ENCODE measurements around the gene BRINP3.

Gene BRINP3

GRCh38 chr1:190444464-190444863, 33.2 kb downstream of the BRINP3 start:
- no peak for DNase-seq

GRCh38 chr1:190439447-190439846, 38.2 kb downstream of the BRINP3 start:
- no peak for DNase-seq

GRCh38 chr1:190436615-190437014, 41.0 kb downstream of the BRINP3 start:
- no peak for DNase-seq

- DNase-seq: no peak
Observed at GRCh38 chr1:190429932-190430331, 47.7 kb downstream of the BRINP3 start.

GRCh38 chr1:190429141-190429540, 48.5 kb downstream of the BRINP3 start:
- DNase-seq: no peak

- DNase-seq: no peak
Observed at GRCh38 chr1:190416239-190416638, 61.4 kb downstream of the BRINP3 start.

GRCh38 chr1:190413142-190413541, 64.5 kb downstream of the BRINP3 start:
- no peak for DNase-seq

- DNase-seq: no peak
Observed at GRCh38 chr1:190403402-190403801, 74.3 kb downstream of the BRINP3 start.

GRCh38 chr1:190399233-190399632, 78.4 kb downstream of the BRINP3 start:
- DNase-seq: no peak

- DNase-seq: no peak
Observed at GRCh38 chr1:190391582-190391981, 86.1 kb downstream of the BRINP3 start.

GRCh38 chr1:190377991-190378390, 99.7 kb downstream of the BRINP3 start:
- no peak for DNase-seq

GRCh38 chr1:190377294-190377693, 100.4 kb downstream of the BRINP3 start:
- no peak for DNase-seq

GRCh38 chr1:190376044-190376443, 101.6 kb downstream of the BRINP3 start:
- DNase-seq: no peak

GRCh38 chr1:190373705-190374336, 103.8 kb downstream of the BRINP3 start:
- no peak for DNase-seq

GRCh38 chr1:190367200-190367599, 110.5 kb downstream of the BRINP3 start:
- DNase-seq: no peak

GRCh38 chr1:190365283-190365682, 112.4 kb downstream of the BRINP3 start:
- no peak for DNase-seq

GRCh38 chr1:190353538-190354101, 124.0 kb downstream of the BRINP3 start:
- no peak for DNase-seq

- DNase-seq: no peak
Observed at GRCh38 chr1:190344454-190344853, 133.2 kb downstream of the BRINP3 start.

- DNase-seq: no peak
Observed at GRCh38 chr1:190338829-190339228, 138.8 kb downstream of the BRINP3 start.

- no peak for DNase-seq
Observed at GRCh38 chr1:190328871-190329270, 148.8 kb downstream of the BRINP3 start.

- no peak for DNase-seq
Observed at GRCh38 chr1:190328361-190328760, 149.3 kb downstream of the BRINP3 start.

- DNase-seq: no peak
Observed at GRCh38 chr1:190327271-190327670, 150.4 kb downstream of the BRINP3 start.

GRCh38 chr1:190323530-190323929, 154.1 kb downstream of the BRINP3 start:
- DNase-seq: no peak

GRCh38 chr1:190322274-190322673, 155.4 kb downstream of the BRINP3 start:
- DNase-seq: no peak

GRCh38 chr1:190320952-190321351, 156.7 kb downstream of the BRINP3 start:
- DNase-seq: no peak
